K562 (cell line): ENCODE results near the gene YES1. TPM values are rescaled to one million over a fixed set of nuclear protein-coding genes. Genes with fewer than 3 reads are reported as not detected.

ENCODE experiments used
- C11orf30 ChIP-seq: fragments of 450-650 bp; IDR thresholded peaks from 2 replicates; pipeline ENCODE4 v1.6.1; 2016; ENCODE audit warnings: low read depth, mild to moderate bottlenecking
- FOS ChIP-seq: IDR thresholded peaks from 3 replicates; pipeline ENCODE4 v1.6.1; 2011; ENCODE audit not compliant: insufficient read length; ENCODE audit errors: extremely low read depth
- HMG20B ChIP-seq: fragments of 250-450 bp; sonication (Bioruptor Pico); IDR thresholded peaks from 2 replicates; pipeline ENCODE4 v1.5.0; 2021; ENCODE audit warnings: mild to moderate bottlenecking
- HMGN3 ChIP-seq: IDR thresholded peaks from 2 replicates; pipeline ENCODE4 v1.6.1; 2011; ENCODE audit warnings: borderline replicate concordance, low read depth, mild to moderate bottlenecking, mixed read lengths, low read length; ENCODE audit not compliant: insufficient read length; ENCODE audit errors: extremely low read depth
- NCOA6 ChIP-seq: fragments of 450-650 bp; IDR thresholded peaks from 2 replicates; pipeline ENCODE4 v1.6.1; 2017; ENCODE audit warnings: mild to moderate bottlenecking
- SMARCA5 ChIP-seq: fragments of 450-650 bp; IDR thresholded peaks from 2 replicates; pipeline ENCODE4 v1.6.1; 2016
- SRF ChIP-seq, 2 experiments: fragments of 250-450, 450-650 bp in 1 of 2; sonication (Bioruptor Pico) in 1 of 2; sonication (generic) in 1 of 2; formaldehyde crosslinking; IDR thresholded peaks; 2 replicates each; pipeline versions ENCODE4 v1.5.0 to v1.5.1; 2020 to 2022; ENCODE audit warnings: mild to moderate bottlenecking in 1 of 2, missing genetic modification reagents in 1 of 2
- TARDBP ChIP-seq: fragments of 450-650 bp; IDR thresholded peaks from 2 replicates; pipeline ENCODE4 v1.6.1; 2016
- U2AF2 ChIP-seq: fragments of 200-400 bp; formaldehyde crosslinking; optimal IDR thresholded peaks from 2 replicates; pipeline ENCODE3; 2017; ENCODE audit warnings: low read depth, mild to moderate bottlenecking, low read length
- ZBED1 ChIP-seq: IDR thresholded peaks from 2 replicates; pipeline ENCODE4 v1.6.1; 2014
- ZNF280A ChIP-seq: fragments of 450-650 bp; IDR thresholded peaks from 2 replicates; pipeline ENCODE4 v1.6.1; 2018; ENCODE audit warnings: mild to moderate bottlenecking, low read depth; ENCODE audit not compliant: partially characterized antibody
- ZNF384 ChIP-seq: IDR thresholded peaks from 2 replicates; pipeline ENCODE4 v1.6.1; 2012; ENCODE audit warnings: low read depth, low read length, improper control_type of control experiment
- ZNF696 ChIP-seq: fragments of 250-450 bp; sonication (Bioruptor Pico); conservative IDR thresholded peaks from 2 replicates; pipeline ENCODE4 v1.4.0; 2020; ENCODE audit warnings: mild to moderate bottlenecking, moderate library complexity
- ZNF780A ChIP-seq: fragments of 250-450 bp; sonication (Bioruptor Pico); IDR thresholded peaks from 2 replicates; pipeline ENCODE4 v1.5.0; 2021; ENCODE audit warnings: mild to moderate bottlenecking
- polyA plus RNA-seq, 8 experiments: library from polyadenylated mRNA; depleted of rRNA in 4 of 8; stranded (reverse) in 5 of 8; unstranded in 3 of 8; fragments of >200 nt; fragmentation: Nextera tagmentation in 2 of 8; fragmentation: Illumina TruSeq in 1 of 8; extraction: Ambion mirVana in 2 of 8; extraction: Trizol in 1 of 8; gene quantifications; 2 replicates each; pipeline versions ENCODE4 v1.2.1 to v1.2.3, GENCODE V29; 2011 to 2014; ENCODE audit warnings: inconsistent platforms in 1 of 8, missing spikeins in 1 of 8
- total RNA-seq, 7 experiments: library from RNA; depleted of rRNA in 6 of 7; stranded (reverse); fragments of >200 nt in 6 of 7; fragmentation: Illumina TruSeq in 2 of 7; extraction: Trizol in 2 of 7; gene quantifications; 2 replicates each; pipeline versions ENCODE4 v1.2.1 to v1.2.3, GENCODE V29; 2011 to 2021; ENCODE audit warnings: low replicate concordance in 1 of 7
- TF ChIP-seq, protein P1 (sequence below): sonication (generic); formaldehyde crosslinking; IDR thresholded peaks from 2 replicates; pipeline ENCODE4 v1.8.1; 2022; ENCODE audit warnings: missing genetic modification reagents
- TF ChIP-seq, protein P2 (sequence below): fragments of 250-450 bp; sonication (Bioruptor Pico); IDR thresholded peaks from 2 replicates; pipeline ENCODE4 v1.8.0; 2021; ENCODE audit warnings: mild to moderate bottlenecking, moderate library complexity
- TF ChIP-seq, protein P3 (sequence below): sonication (generic); formaldehyde crosslinking; IDR thresholded peaks from 2 replicates; pipeline ENCODE4 v1.8.0; 2022; ENCODE audit warnings: mild to moderate bottlenecking, missing genetic modification reagents
- TF ChIP-seq, protein P4 (sequence below): fragments of 250-450 bp; sonication (Bioruptor Pico); IDR thresholded peaks from 2 replicates; pipeline ENCODE4 v1.5.0; 2021; ENCODE audit warnings: mild to moderate bottlenecking, borderline replicate concordance

The YES1 gene
- total and polyA plus RNA-seq, 9 of the 15 experiments (the other 6 are each of a cell fraction or from before 2014, with no cell fraction given): 37.2 to 115 (median 77.7) TPM

GRCh38 chr18:812376-813171, 532 bp upstream of the YES1 start (continued):
- no peak for TF ChIP-seq ZNF280A
- no peak for TF ChIP-seq U2AF2
- TF ChIP-seq SRF (CRISPR knock-in tag; IDR thresholded peaks at IDR 0.05): peak; percentile 49 to 55; a peak in 2 of 4 replicates
- no peak for TF ChIP-seq SMARCA5
- TF ChIP-seq, protein P1, sequence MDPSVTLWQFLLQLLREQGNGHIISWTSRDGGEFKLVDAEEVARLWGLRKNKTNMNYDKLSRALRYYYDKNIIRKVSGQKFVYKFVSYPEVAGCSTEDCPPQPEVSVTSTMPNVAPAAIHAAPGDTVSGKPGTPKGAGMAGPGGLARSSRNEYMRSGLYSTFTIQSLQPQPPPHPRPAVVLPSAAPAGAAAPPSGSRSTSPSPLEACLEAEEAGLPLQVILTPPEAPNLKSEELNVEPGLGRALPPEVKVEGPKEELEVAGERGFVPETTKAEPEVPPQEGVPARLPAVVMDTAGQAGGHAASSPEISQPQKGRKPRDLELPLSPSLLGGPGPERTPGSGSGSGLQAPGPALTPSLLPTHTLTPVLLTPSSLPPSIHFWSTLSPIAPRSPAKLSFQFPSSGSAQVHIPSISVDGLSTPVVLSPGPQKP (CRISPR knock-in tag): no peak
- no peak for TF ChIP-seq C11orf30
- TF ChIP-seq, protein P2, sequence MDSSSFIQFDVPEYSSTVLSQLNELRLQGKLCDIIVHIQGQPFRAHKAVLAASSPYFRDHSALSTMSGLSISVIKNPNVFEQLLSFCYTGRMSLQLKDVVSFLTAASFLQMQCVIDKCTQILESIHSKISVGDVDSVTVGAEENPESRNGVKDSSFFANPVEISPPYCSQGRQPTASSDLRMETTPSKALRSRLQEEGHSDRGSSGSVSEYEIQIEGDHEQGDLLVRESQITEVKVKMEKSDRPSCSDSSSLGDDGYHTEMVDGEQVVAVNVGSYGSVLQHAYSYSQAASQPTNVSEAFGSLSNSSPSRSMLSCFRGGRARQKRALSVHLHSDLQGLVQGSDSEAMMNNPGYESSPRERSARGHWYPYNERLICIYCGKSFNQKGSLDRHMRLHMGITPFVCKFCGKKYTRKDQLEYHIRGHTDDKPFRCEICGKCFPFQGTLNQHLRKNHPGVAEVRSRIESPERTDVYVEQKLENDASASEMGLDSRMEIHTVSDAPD: no peak
- no peak for TF ChIP-seq HMG20B (CRISPR knock-in tag)
- no peak for TF ChIP-seq FOS
- peak; percentile 80 for TF ChIP-seq HMGN3
- TF ChIP-seq, protein P3, sequence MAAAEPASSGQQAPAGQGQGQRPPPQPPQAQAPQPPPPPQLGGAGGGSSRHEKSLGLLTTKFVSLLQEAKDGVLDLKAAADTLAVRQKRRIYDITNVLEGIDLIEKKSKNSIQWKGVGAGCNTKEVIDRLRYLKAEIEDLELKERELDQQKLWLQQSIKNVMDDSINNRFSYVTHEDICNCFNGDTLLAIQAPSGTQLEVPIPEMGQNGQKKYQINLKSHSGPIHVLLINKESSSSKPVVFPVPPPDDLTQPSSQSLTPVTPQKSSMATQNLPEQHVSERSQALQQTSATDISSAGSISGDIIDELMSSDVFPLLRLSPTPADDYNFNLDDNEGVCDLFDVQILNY: 0 out of 2 replicates have a peak, but pooled peaks have one; percentile 25
- TF ChIP-seq NCOA6: no peak
- TF ChIP-seq, protein P4, sequence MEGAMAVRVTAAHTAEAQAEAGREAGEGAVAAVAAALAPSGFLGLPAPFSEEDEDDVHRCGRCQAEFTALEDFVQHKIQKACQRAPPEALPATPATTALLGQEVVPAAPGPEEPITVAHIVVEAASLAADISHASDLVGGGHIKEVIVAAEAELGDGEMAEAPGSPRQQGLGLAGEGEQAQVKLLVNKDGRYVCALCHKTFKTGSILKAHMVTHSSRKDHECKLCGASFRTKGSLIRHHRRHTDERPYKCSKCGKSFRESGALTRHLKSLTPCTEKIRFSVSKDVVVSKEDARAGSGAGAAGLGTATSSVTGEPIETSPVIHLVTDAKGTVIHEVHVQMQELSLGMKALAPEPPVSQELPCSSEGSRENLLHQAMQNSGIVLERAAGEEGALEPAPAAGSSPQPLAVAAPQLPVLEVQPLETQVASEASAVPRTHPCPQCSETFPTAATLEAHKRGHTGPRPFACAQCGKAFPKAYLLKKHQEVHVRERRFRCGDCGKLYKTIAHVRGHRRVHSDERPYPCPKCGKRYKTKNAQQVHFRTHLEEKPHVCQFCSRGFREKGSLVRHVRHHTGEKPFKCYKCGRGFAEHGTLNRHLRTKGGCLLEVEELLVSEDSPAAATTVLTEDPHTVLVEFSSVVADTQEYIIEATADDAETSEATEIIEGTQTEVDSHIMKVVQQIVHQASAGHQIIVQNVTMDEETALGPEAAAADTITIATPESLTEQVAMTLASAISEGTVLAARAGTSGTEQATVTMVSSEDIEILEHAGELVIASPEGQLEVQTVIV (CRISPR knock-in tag): no peak
- 0 out of 2 replicates have a peak, but pooled peaks have one; percentile 17 for TF ChIP-seq TARDBP
- no peak for TF ChIP-seq ZNF696 (CRISPR knock-in tag)
- TF ChIP-seq ZNF384: peak; percentile 56; the same call in 1 of the 2 replicates
- TF ChIP-seq ZNF780A (CRISPR knock-in tag): no peak
- TF ChIP-seq ZBED1: no peak
